Measurements from ENCODE around the gene SPTLC3.

SPTLC3 gene

GRCh38 chr20:13166437-13166836 is 157.7 kb downstream of the SPTLC3 start:
- no peak for ATAC-seq (replicated peaks)

GRCh38 chr20:13169086-13169485 is 160.3 kb downstream of the SPTLC3 start:
- H3K4me3 Mint-ChIP-seq: no peak overlapping the region
- no peak overlapping the region for H3K27ac Mint-ChIP-seq
- H3K9me3 Mint-ChIP-seq: no peaks in the 10 kb centered on the region
- no peaks in the 10 kb centered on the region for H3K4me1 Mint-ChIP-seq
- no peak for DNase-seq
- no peaks in the 10 kb centered on the region for H3K36me3 Mint-ChIP-seq
- peaks cover 3 to 4% of the 10 kb centered on the region in 2 donors for H3K27me3 Mint-ChIP-seq
- no peak for ATAC-seq (replicated peaks)

More at GRCh38 chr20:13166437-13166836, 157.7 kb downstream of the SPTLC3 start:
- no peak for DNase-seq
- H3K27ac Mint-ChIP-seq: no peak overlapping the region
- H3K9me3 Mint-ChIP-seq: no peaks in the 10 kb centered on the region
- no peak overlapping the region for H3K4me3 Mint-ChIP-seq
- no peaks in the 10 kb centered on the region for H3K4me1 Mint-ChIP-seq
- H3K36me3 Mint-ChIP-seq: no peaks in the 10 kb centered on the region
- peaks cover 4% of the 10 kb centered on the region in 2 donors for H3K27me3 Mint-ChIP-seq

GRCh38 chr20:13170771-13171170 is 162.0 kb downstream of the SPTLC3 start:
- Mint-ChIP-seq H3K27me3 (peaks cover 3 to 4% of the 10 kb centered on the region in 2 donors), H3K4me3 (no peak overlapping the region), H3K36me3 (no peaks in the 10 kb centered on the region), H3K27ac (no peak overlapping the region), H3K4me1 (no peaks in the 10 kb centered on the region), H3K9me3 (peaks cover 0 to 5% of the 10 kb centered on the region in 2 donors)
- ATAC-seq (replicated peaks): no peak
- DNase-seq: no peak

GRCh38 chr20:13173201-13173600 is 164.4 kb downstream of the SPTLC3 start:
- Mint-ChIP-seq H3K27me3 (peaks cover 12 to 13% of the 10 kb centered on the region in 2 donors), H3K4me3 (no peak overlapping the region), H3K36me3 (no peaks in the 10 kb centered on the region), H3K27ac (no peak overlapping the region), H3K9me3 (peaks cover 9 to 12% of the 10 kb centered on the region in 2 donors), H3K4me1 (no peaks in the 10 kb centered on the region)
- DNase-seq (no peak), ATAC-seq (replicated peaks) (no peak)

- DNase-seq (no peak), ATAC-seq (replicated peaks) (peak in 1 of 2 donors; percentile 36)
- H3K27me3 Mint-ChIP-seq: peaks cover 9 to 13% of the 10 kb centered on the region in 2 donors
- no peaks in the 10 kb centered on the region for H3K36me3 Mint-ChIP-seq
- no peak overlapping the region for H3K4me3 Mint-ChIP-seq
- H3K27ac Mint-ChIP-seq: no peak overlapping the region
- H3K4me1 Mint-ChIP-seq: no peaks in the 10 kb centered on the region
- peaks cover 12 to 14% of the 10 kb centered on the region in 2 donors for H3K9me3 Mint-ChIP-seq
Measured at GRCh38 chr20:13174402-13174801, 165.6 kb downstream of the SPTLC3 start.

- H3K27ac Mint-ChIP-seq: no peak overlapping the region
- no peaks in the 10 kb centered on the region for H3K4me1 Mint-ChIP-seq
- H3K27me3 Mint-ChIP-seq: peaks cover 14 to 16% of the 10 kb centered on the region in 2 donors
- H3K9me3 Mint-ChIP-seq: peaks cover 8 to 14% of the 10 kb centered on the region in 2 donors
- H3K36me3 Mint-ChIP-seq: no peaks in the 10 kb centered on the region
- no peak for ATAC-seq (replicated peaks)
- DNase-seq: no peak
- H3K4me3 Mint-ChIP-seq: no peak overlapping the region
Measured at GRCh38 chr20:13180986-13181889, 172.5 kb downstream of the SPTLC3 start.

- no peaks in the 10 kb centered on the region for H3K4me1 Mint-ChIP-seq
- H3K9me3 Mint-ChIP-seq: peaks cover 12 to 17% of the 10 kb centered on the region in 2 donors
- DNase-seq (no peak), ATAC-seq (replicated peaks) (peak in 1 of 2 donors; percentile 31)
- peaks cover 14 to 19% of the 10 kb centered on the region in 2 donors for H3K27me3 Mint-ChIP-seq
- H3K27ac Mint-ChIP-seq: no peak overlapping the region
- no peak overlapping the region for H3K4me3 Mint-ChIP-seq
- peaks cover 0 to 3% of the 10 kb centered on the region in 2 donors for H3K36me3 Mint-ChIP-seq
Measured at GRCh38 chr20:13183005-13183404, 174.2 kb downstream of the SPTLC3 start.

- ATAC-seq (replicated peaks) (no peak), DNase-seq (no peak)
- Mint-ChIP-seq H3K27me3 (peaks cover 14 to 17% of the 10 kb centered on the region in 2 donors), H3K4me1 (no peaks in the 10 kb centered on the region), H3K27ac (no peak overlapping the region), H3K9me3 (peaks cover 12% of the 10 kb centered on the region in 2 donors), H3K36me3 (peaks cover 0 to 3% of the 10 kb centered on the region in 2 donors), H3K4me3 (no peak overlapping the region)
Measured at GRCh38 chr20:13186043-13186774, 177.4 kb downstream of the SPTLC3 start.

GRCh38 chr20:13187899-13188298 is 179.1 kb downstream of the SPTLC3 start:
- Mint-ChIP-seq H3K36me3 (peaks cover 0 to 3% of the 10 kb centered on the region in 2 donors), H3K4me3 (no peak overlapping the region), H3K9me3 (peaks cover 12% of the 10 kb centered on the region in 2 donors), H3K27me3 (peaks cover 14 to 17% of the 10 kb centered on the region in 2 donors), H3K27ac (no peak overlapping the region), H3K4me1 (no peaks in the 10 kb centered on the region)
- no peak for DNase-seq
- ATAC-seq (replicated peaks): no peak

GRCh38 chr20:13199279-13199678 is 190.5 kb downstream of the SPTLC3 start:
- no peak overlapping the region for H3K4me3 Mint-ChIP-seq
- no peaks in the 10 kb centered on the region for H3K36me3 Mint-ChIP-seq
- H3K27ac Mint-ChIP-seq: no peak overlapping the region
- no peaks in the 10 kb centered on the region for H3K4me1 Mint-ChIP-seq
- H3K9me3 Mint-ChIP-seq: peaks cover 0 to 4% of the 10 kb centered on the region in 2 donors
- peaks cover 0 to 5% of the 10 kb centered on the region in 2 donors for H3K27me3 Mint-ChIP-seq
- ATAC-seq (replicated peaks) (no peak), DNase-seq (no peak)

- Mint-ChIP-seq H3K27ac (no peak overlapping the region), H3K36me3 (no peaks in the 10 kb centered on the region), H3K27me3 (peaks cover 5 to 11% of the 10 kb centered on the region in 2 donors), H3K4me1 (no peaks in the 10 kb centered on the region), H3K4me3 (no peak overlapping the region), H3K9me3 (peaks cover 0 to 4% of the 10 kb centered on the region in 2 donors)
- ATAC-seq (replicated peaks) (no peak), DNase-seq (no peak)
Measured at GRCh38 chr20:13200767-13201500, 192.2 kb downstream of the SPTLC3 start.

GRCh38 chr20:13202565-13202964 is 193.8 kb downstream of the SPTLC3 start:
- H3K4me1 Mint-ChIP-seq: no peaks in the 10 kb centered on the region
- DNase-seq: no peak
- no peaks in the 10 kb centered on the region for H3K36me3 Mint-ChIP-seq
- peak; percentile 31 to 38 for ATAC-seq (replicated peaks)
- peaks cover 0 to 4% of the 10 kb centered on the region in 2 donors for H3K9me3 Mint-ChIP-seq
- no peak overlapping the region for H3K27ac Mint-ChIP-seq
- H3K27me3 Mint-ChIP-seq: peaks cover 10 to 21% of the 10 kb centered on the region in 2 donors
- H3K4me3 Mint-ChIP-seq: no peak overlapping the region

- Mint-ChIP-seq H3K27me3 (peaks cover 10 to 18% of the 10 kb centered on the region in 2 donors), H3K27ac (no peak overlapping the region), H3K4me3 (no peak overlapping the region), H3K36me3 (no peaks in the 10 kb centered on the region), H3K9me3 (peaks cover 0 to 3% of the 10 kb centered on the region in 2 donors), H3K4me1 (no peaks in the 10 kb centered on the region)
- DNase-seq (no peak), ATAC-seq (replicated peaks) (no peak)
Measured at GRCh38 chr20:13205425-13205824, 196.7 kb downstream of the SPTLC3 start.

GRCh38 chr20:13205848-13206434 is 197.2 kb downstream of the SPTLC3 start:
- Mint-ChIP-seq H3K9me3 (peaks cover 0 to 3% of the 10 kb centered on the region in 2 donors), H3K36me3 (no peaks in the 10 kb centered on the region), H3K27ac (no peak overlapping the region), H3K4me3 (no peak overlapping the region), H3K27me3 (peaks cover 10 to 18% of the 10 kb centered on the region in 2 donors), H3K4me1 (no peaks in the 10 kb centered on the region)
- ATAC-seq (replicated peaks) (no peak), DNase-seq (no peak)

Measured in stimulated activated naive B cell treated with anti-CD40 and anti-IgM and Interleukin-4, amounts not matched to agents 10 μg/mL and 1 μg/mL and 100 μg/mL, for 72 hours (primary cell).